Smooth muscle cell (in vitro differentiated cells): Measurements from ENCODE around the gene MLC1. TPM values are rescaled to one million over a fixed set of nuclear protein-coding genes. Genes with fewer than 3 reads are reported as not detected.
A peak's percentile ranks its signal among the peaks of the same experiment; 100 is the strongest.

Experiments used
- DNase-seq: peaks from one replicate; lab custom pipeline; 2025; ENCODE audit not compliant: unreplicated experiment; lab: John Stamatoyannopoulos, UW
- H2AFZ ChIP-seq: fragments of 200-600 bp; sonication (generic); 2 replicates; pipeline ENCODE4 v1.6.0; 2016; ENCODE audit warnings: antibody characterized with exemption, low read depth, mild to moderate bottlenecking
- H3F3A ChIP-seq: fragments of 200-600 bp; sonication (generic); 2 replicates; pipeline ENCODE4 v1.6.0; 2017; ENCODE audit warnings: antibody characterized with exemption, low read depth
- H3K27ac ChIP-seq: fragments of 200-600 bp; sonication (generic); 2 replicates; pipeline ENCODE4 v1.5.1; 2016; ENCODE audit warnings: low read depth, mild to moderate bottlenecking
- H3K27me3 ChIP-seq: fragments of 200-600 bp; sonication (generic); 2 replicates; pipeline ENCODE4 v1.6.1; 2016; ENCODE audit warnings: low read depth, mild to moderate bottlenecking
- H3K36me3 ChIP-seq: fragments of 200-600 bp; sonication (generic); 2 replicates; pipeline ENCODE4 v1.5.1; 2016; ENCODE audit warnings: low read depth
- H3K4me1 ChIP-seq: fragments of 200-600 bp; sonication (generic); 2 replicates; pipeline ENCODE4 v1.5.1; 2016; ENCODE audit warnings: low read depth
- H3K4me2 ChIP-seq: fragments of 200-600 bp; sonication (generic); 2 replicates; pipeline ENCODE4 v1.6.0; 2016; ENCODE audit warnings: mild to moderate bottlenecking
- H3K4me3 ChIP-seq: fragments of 200-600 bp; sonication (generic); 2 replicates; pipeline ENCODE4 v1.5.1; 2016; ENCODE audit warnings: mild to moderate bottlenecking
- H3K79me2 ChIP-seq: fragments of 200-600 bp; sonication (generic); 2 replicates; pipeline ENCODE4 v1.6.0; 2016; ENCODE audit warnings: low read depth, mild to moderate bottlenecking
- H3K9ac ChIP-seq: fragments of 200-600 bp; sonication (generic); 2 replicates; pipeline ENCODE4 v1.6.0; 2016; ENCODE audit warnings: low read depth
- H3K9me3 ChIP-seq: fragments of 200-600 bp; sonication (generic); replicated peaks from 2 replicates; pipeline ENCODE4 v1.5.1; 2016; ENCODE audit warnings: low read depth
- H4K20me1 ChIP-seq: fragments of 200-600 bp; sonication (generic); 2 replicates; pipeline ENCODE4 v1.6.0; 2016; ENCODE audit warnings: low read depth
- CTCF ChIP-seq: fragments of 200-600 bp; sonication (generic); IDR thresholded peaks from 2 replicates; pipeline ENCODE4 v1.5.1; 2017; ENCODE audit warnings: borderline replicate concordance, mild to moderate bottlenecking, antibody characterized with exemption; ENCODE audit not compliant: insufficient read depth, poor library complexity, severe bottlenecking
- WGBS: methylation state at CpG from one replicate; pipeline ENCODE4 v1.1.7; 2016; ENCODE audit warnings: low lambda C conversion rate; 5-methylcytosine and 5-hydroxymethylcytosine counted together
- polyA plus RNA-seq: library from polyadenylated mRNA; unstranded; fragments of >200 nt; fragmentation: Nextera tagmentation; extraction: Ambion mirVana; gene quantifications from 2 replicates; pipeline ENCODE4 v1.2.1, GENCODE V29; 2016
- total RNA-seq: library from RNA; depleted of rRNA; stranded (reverse); fragments of >200 nt; gene quantifications from 2 replicates; pipeline ENCODE4 v1.2.3, GENCODE V29; 2014

MLC1 gene
- total and polyA plus RNA-seq, 2 experiments from 2014 or later, result 4.2 to 6.3 TPM

DNA sequence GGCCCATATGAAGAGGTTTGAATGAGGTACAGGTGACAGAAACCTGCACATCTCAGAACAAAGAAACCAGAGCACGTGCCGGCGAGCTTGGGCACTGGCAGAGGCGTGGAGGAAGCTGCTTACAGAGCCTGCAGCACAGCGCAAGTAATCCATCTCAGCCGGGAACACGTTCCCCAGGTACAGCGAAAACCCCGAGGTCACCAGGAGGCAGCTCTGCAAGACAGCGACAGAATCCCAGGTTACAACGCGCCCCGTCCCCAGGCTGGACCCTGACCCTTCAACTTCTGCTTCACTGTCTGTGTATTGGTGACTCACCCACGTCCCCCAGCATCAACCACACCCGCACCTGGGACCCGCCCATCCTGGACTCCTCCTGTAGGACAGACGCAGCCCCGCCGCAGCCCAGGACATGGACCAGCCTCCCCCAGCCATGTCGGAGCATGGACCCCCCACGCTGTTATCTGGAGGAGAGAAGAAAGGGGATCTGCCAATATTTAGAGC, 2.2 kb downstream of the MLC1 start:
- Histone ChIP-seq H3K4me3 (no peak overlapping the region), H3K27ac (no peak overlapping the region), H3K36me3 (no peaks in the 10 kb centered on the region), H3K9ac (no peak overlapping the region), H4K20me1 (no peaks in the 10 kb centered on the region), H3K9me3 (no peaks in the 10 kb centered on the region), H3F3A (peaks cover 14% of the 10 kb centered on the region), H3K27me3 (no peaks in the 10 kb centered on the region), H3K4me1 (peaks cover 8% of the 10 kb centered on the region), H2AFZ (no peak overlapping the region), H3K79me2 (no peaks in the 10 kb centered on the region), H3K4me2 (peak overlapping the region; percentile 55)
- WGBS, result 93% methylated on average over 17 of the region's 21 CpGs
- DNase-seq, result no peak
- TF ChIP-seq CTCF, result no peak

DNA sequence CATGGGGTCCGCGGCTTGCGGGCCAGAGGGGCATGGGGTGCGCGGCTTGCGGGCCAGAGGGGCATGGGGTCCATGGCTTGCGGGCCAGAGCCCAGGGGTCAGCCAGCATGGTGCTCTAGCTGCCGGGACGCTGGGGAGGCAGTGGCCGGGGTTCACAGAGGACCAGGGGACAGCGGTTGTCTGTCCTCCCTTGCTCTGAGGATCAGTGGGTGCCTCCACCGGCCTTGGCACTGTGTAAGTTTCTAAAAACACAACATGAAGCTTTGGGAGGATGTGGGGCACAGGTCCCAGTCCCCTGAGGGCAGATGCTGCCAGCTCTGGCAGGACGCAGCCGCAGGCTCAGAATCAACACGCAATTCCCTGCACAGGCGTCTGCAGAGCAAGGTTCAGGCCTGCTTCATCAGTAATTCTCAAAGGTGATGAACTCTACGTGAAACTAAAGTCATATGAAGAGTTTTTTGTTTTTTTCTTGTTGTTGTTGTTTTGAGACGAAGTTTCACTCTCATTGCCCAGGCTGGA, 3.0 kb downstream of the MLC1 start:
- no peaks in the 10 kb centered on the region for H3K27me3 ChIP-seq
- peaks cover 12% of the 10 kb centered on the region for H3F3A ChIP-seq
- WGBS, result 96% methylated on average over 9 of the region's 18 CpGs
- no peaks in the 10 kb centered on the region for H4K20me1 ChIP-seq
- H2AFZ ChIP-seq, result no peak overlapping the region
- no peaks in the 10 kb centered on the region for H3K36me3 ChIP-seq
- no peak overlapping the region for H3K9ac ChIP-seq
- DNase-seq, result no peak
- no peak overlapping the region for H3K27ac ChIP-seq
- no peak overlapping the region for H3K4me3 ChIP-seq
- TF ChIP-seq CTCF, result no peak
- peaks cover 8% of the 10 kb centered on the region for H3K4me1 ChIP-seq
- no peaks in the 10 kb centered on the region for H3K9me3 ChIP-seq
- no peaks in the 10 kb centered on the region for H3K79me2 ChIP-seq
- no peak overlapping the region for H3K4me2 ChIP-seq

GRCh38 chr22:50081426-50082196, 3.6 kb downstream of the MLC1 start:
- H2AFZ ChIP-seq, result no peak overlapping the region
- no peak for TF ChIP-seq CTCF

More at GRCh38 chr22:50081426-50082196, 3.6 kb downstream of the MLC1 start:
- H3K9ac ChIP-seq, result no peak overlapping the region
- H3K4me2 ChIP-seq, result no peak overlapping the region
- H3K27me3 ChIP-seq, result no peaks in the 10 kb centered on the region
- 91% methylated on average over 21 of the region's 27 CpGs for WGBS
- H3F3A ChIP-seq, result peaks cover 9% of the 10 kb centered on the region
- no peak overlapping the region for H3K4me3 ChIP-seq
- peaks cover 8% of the 10 kb centered on the region for H3K4me1 ChIP-seq
- no peaks in the 10 kb centered on the region for H4K20me1 ChIP-seq
- no peaks in the 10 kb centered on the region for H3K79me2 ChIP-seq
- H3K9me3 ChIP-seq, result no peaks in the 10 kb centered on the region
- no peak overlapping the region for H3K27ac ChIP-seq
- no peaks in the 10 kb centered on the region for H3K36me3 ChIP-seq
- no peak for DNase-seq
